K562 (cell line): ENCODE measurements around the gene SERPINH1.

Experiments used
- ATF3 ChIP-seq, 2 experiments: fragments of 450-650 bp in 1 of 2; sonication (generic) in 1 of 2; formaldehyde crosslinking in 1 of 2; IDR thresholded peaks in 1 of 2; conservative IDR thresholded peaks in 1 of 2; 2 replicates each; pipeline versions ENCODE4 v1.6.1 to v1.8.1; 2016 to 2023; ENCODE audit warnings: mild to moderate bottlenecking in 2 of 2, moderate library complexity in 2 of 2, inconsistent platforms in 1 of 2, missing genetic modification reagents in 1 of 2
- CBFB ChIP-seq: sonication (generic); formaldehyde crosslinking; IDR thresholded peaks from 2 replicates; pipeline ENCODE4 v1.4.0; 2020; ENCODE audit warnings: mild to moderate bottlenecking, missing genetic modification reagents
- CEBPB ChIP-seq: fragments of 450-650 bp; IDR thresholded peaks from 2 replicates; pipeline ENCODE4 v1.6.1; 2016; ENCODE audit warnings: missing genetic modification characterization, missing compliant biosample characterization
- RAD51 ChIP-seq: fragments of 450-650 bp; IDR thresholded peaks from 2 replicates; pipeline ENCODE4 v1.7.1; 2016; ENCODE audit warnings: low read depth, mild to moderate bottlenecking, borderline replicate concordance
- RFX5 ChIP-seq: IDR thresholded peaks from 2 replicates; pipeline ENCODE4 v1.6.1; 2011; ENCODE audit warnings: low read depth, mild to moderate bottlenecking, improper control_type of control experiment, low read length
- SMAD1 ChIP-seq: fragments of 150-350 bp; IDR thresholded peaks from 2 replicates; pipeline ENCODE4 v1.6.1; 2014; ENCODE audit warnings: low read length, low read depth; ENCODE audit not compliant: partially characterized antibody
- TARDBP ChIP-seq: fragments of 450-650 bp; IDR thresholded peaks from 2 replicates; pipeline ENCODE4 v1.6.1; 2016
- XRCC5 ChIP-seq: fragments of 200-400 bp; formaldehyde crosslinking; IDR thresholded peaks from 2 replicates; pipeline ENCODE4 v1.6.1; 2017; ENCODE audit warnings: low read depth, mild to moderate bottlenecking, low read length
- ZKSCAN1 ChIP-seq: fragments of 150-350 bp; IDR thresholded peaks from 2 replicates; pipeline ENCODE4 v1.6.1; 2016; ENCODE audit warnings: low read depth, low read length
- ZNF324 ChIP-seq: fragments of 250-450 bp; sonication (Bioruptor Pico); IDR thresholded peaks from 2 replicates; pipeline ENCODE4 v1.4.0; 2020; ENCODE audit warnings: mild to moderate bottlenecking
- TF ChIP-seq, protein P1 (sequence below), 3 experiments: IDR thresholded peaks in 2 of 3; conservative IDR thresholded peaks in 1 of 3; 2 replicates each; pipeline ENCODE4 v1.5.1; 2011 to 2012; ENCODE audit warnings: low read length in 3 of 3, mild to moderate bottlenecking in 3 of 3, control low read depth in 2 of 3, improper control_type of control experiment in 1 of 3, inconsistent platforms in 1 of 3, low read depth in 1 of 3, mixed read lengths in 1 of 3, moderate library complexity in 1 of 3; ENCODE audit not compliant: insufficient read depth in 2 of 3
- TF ChIP-seq, protein P2 (sequence below): fragments of 450-650 bp; conservative IDR thresholded peaks from 2 replicates; pipeline ENCODE4 v1.6.1; 2016; ENCODE audit warnings: missing genetic modification characterization, low read depth, mild to moderate bottlenecking, missing compliant biosample characterization, moderate library complexity

- TF ChIP-seq ZKSCAN1 (no peak), RFX5 (no peak), XRCC5 (no peak), ZNF324 (CRISPR knock-in tag) (no peak), CEBPB (tag) (no peak), TARDBP (no peak), ATF3 (IDR thresholded peaks at IDR 0.05) (no peak), ATF3 (CRISPR knock-in tag; conservative IDR thresholded peaks at IDR 0.05) (no peak), CBFB (CRISPR knock-in tag) (no peak), RAD51 (no peak), SMAD1 (no peak)
- TF ChIP-seq, protein P1, sequence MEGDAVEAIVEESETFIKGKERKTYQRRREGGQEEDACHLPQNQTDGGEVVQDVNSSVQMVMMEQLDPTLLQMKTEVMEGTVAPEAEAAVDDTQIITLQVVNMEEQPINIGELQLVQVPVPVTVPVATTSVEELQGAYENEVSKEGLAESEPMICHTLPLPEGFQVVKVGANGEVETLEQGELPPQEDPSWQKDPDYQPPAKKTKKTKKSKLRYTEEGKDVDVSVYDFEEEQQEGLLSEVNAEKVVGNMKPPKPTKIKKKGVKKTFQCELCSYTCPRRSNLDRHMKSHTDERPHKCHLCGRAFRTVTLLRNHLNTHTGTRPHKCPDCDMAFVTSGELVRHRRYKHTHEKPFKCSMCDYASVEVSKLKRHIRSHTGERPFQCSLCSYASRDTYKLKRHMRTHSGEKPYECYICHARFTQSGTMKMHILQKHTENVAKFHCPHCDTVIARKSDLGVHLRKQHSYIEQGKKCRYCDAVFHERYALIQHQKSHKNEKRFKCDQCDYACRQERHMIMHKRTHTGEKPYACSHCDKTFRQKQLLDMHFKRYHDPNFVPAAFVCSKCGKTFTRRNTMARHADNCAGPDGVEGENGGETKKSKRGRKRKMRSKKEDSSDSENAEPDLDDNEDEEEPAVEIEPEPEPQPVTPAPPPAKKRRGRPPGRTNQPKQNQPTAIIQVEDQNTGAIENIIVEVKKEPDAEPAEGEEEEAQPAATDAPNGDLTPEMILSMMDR (IDR thresholded peaks at IDR 0.05 in 2 of 3, conservative IDR thresholded peaks at IDR 0.05 in 1 of 3; ENCODE audit: insufficient read depth in 2 of 3, low read depth in 1 of 3, low read length in 3 of 3) = no peak
- TF ChIP-seq, protein P2, sequence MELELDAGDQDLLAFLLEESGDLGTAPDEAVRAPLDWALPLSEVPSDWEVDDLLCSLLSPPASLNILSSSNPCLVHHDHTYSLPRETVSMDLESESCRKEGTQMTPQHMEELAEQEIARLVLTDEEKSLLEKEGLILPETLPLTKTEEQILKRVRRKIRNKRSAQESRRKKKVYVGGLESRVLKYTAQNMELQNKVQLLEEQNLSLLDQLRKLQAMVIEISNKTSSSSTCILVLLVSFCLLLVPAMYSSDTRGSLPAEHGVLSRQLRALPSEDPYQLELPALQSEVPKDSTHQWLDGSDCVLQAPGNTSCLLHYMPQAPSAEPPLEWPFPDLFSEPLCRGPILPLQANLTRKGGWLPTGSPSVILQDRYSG (tag) = no peak
Observed at GRCh38 chr11:75527130-75527529, 34.9 kb upstream of the SERPINH1 start.
